Duodenal mucosa (tissue), 2 donors: Measurements from ENCODE around the gene LTA4H.

Experiments
- H3K27ac ChIP-seq: one replicate; pipeline ENCODE4 v1.7.0; 2013; ENCODE audit warnings: low read depth, low read length
- H3K27me3 ChIP-seq, 2 donors: one replicate each; pipeline ENCODE4 v1.7.0; 2013; ENCODE audit warnings: low read length in 2 of 2, control low read depth in 1 of 2; ENCODE audit not compliant: insufficient read depth in 2 of 2, control insufficient read depth in 1 of 2
- H3K36me3 ChIP-seq, 2 donors: one replicate each; pipeline ENCODE4 v1.7.0; 2013; ENCODE audit warnings: low read length in 2 of 2, control low read depth in 1 of 2; ENCODE audit not compliant: insufficient read depth in 2 of 2, control insufficient read depth in 1 of 2
- H3K4me1 ChIP-seq, 2 donors: one replicate each; pipeline ENCODE4 v1.7.0; 2013; ENCODE audit warnings: low read length in 2 of 2, control low read depth in 1 of 2; ENCODE audit not compliant: insufficient read depth in 2 of 2, control insufficient read depth in 1 of 2
- H3K4me3 ChIP-seq, 2 donors: one replicate each; pipeline ENCODE4 v1.7.0; 2013; ENCODE audit warnings: low read length in 2 of 2, low read depth in 1 of 2
- H3K9ac ChIP-seq, 2 donors: one replicate each; pipeline ENCODE4 v1.7.0; 2013; ENCODE audit warnings: low read length in 2 of 2, low read depth in 1 of 2
- H3K9me3 ChIP-seq, 2 donors: one replicate each; pipeline ENCODE4 v1.7.0; 2013; ENCODE audit warnings: low read length in 2 of 2, control low read depth in 1 of 2; ENCODE audit not compliant: control insufficient read depth in 1 of 2

The LTA4H gene

GRCh38 chr12:96057986-96058553, 22.7 kb upstream of the LTA4H start:
- no peak overlapping the region for H3K4me3 ChIP-seq
- H3K36me3 ChIP-seq, result no peaks in the 10 kb centered on the region
- no peaks in the 10 kb centered on the region for H3K9me3 ChIP-seq
- no peak overlapping the region for H3K27ac ChIP-seq
- H3K27me3 ChIP-seq, result no peaks in the 10 kb centered on the region
- no peaks in the 10 kb centered on the region for H3K4me1 ChIP-seq
- no peak overlapping the region for H3K9ac ChIP-seq

DNA sequence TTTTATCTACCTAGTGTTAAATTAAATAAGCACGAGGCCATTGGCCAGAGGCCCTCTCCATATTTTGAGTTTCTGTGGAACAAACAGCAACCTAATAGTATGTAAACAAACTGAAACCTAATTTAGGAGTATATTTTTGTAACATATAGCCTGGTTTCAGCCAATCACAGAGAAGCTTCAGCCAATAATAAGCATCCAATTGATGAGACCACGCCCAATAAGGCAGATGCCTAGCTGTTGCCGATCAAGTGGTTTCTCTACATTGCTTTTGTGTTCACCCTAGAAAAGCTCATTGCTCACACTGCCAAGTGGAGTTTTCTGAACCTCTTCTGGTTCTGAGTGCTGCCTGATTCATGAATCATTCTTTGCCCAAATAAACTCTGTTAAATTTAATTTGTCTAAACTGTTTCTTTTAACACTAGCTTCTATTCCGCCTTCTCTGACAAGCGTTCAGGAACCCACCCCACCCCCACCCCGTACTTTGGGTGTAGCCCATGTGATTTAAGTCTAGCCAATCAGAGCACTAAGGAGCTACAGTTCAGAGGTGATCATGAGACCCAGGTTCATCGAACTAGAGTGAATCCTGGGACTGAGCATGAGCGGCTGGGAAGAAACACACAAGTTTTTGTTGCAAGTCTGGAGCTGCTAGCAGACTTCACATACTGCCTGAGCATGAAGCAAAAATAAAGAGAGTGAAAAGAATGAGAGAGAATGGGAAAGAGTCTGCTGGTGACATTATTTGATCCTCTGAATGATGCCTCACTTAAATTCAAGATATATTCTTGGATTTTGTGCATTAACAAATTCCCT, 21.5 kb upstream of the LTA4H start:
- Histone ChIP-seq H3K9ac (no peak overlapping the region), H3K27me3 (no peaks in the 10 kb centered on the region), H3K36me3 (no peaks in the 10 kb centered on the region), H3K9me3 (no peaks in the 10 kb centered on the region), H3K4me1 (no peaks in the 10 kb centered on the region), H3K4me3 (no peak overlapping the region), H3K27ac (no peak overlapping the region)

GRCh38 chr12:96054244-96054610, 18.8 kb upstream of the LTA4H start:
- H3K4me3 ChIP-seq, result no peak overlapping the region
- H3K4me1 ChIP-seq, result no peaks in the 10 kb centered on the region
- no peaks in the 10 kb centered on the region for H3K9me3 ChIP-seq
- H3K36me3 ChIP-seq, result no peaks in the 10 kb centered on the region
- H3K27me3 ChIP-seq, result no peaks in the 10 kb centered on the region
- H3K27ac ChIP-seq, result no peak overlapping the region
- H3K9ac ChIP-seq, result no peak overlapping the region

GRCh38 chr12:96053476-96054243, 18.3 kb upstream of the LTA4H start:
- Histone ChIP-seq H3K9ac (no peak overlapping the region), H3K9me3 (no peaks in the 10 kb centered on the region), H3K27me3 (no peaks in the 10 kb centered on the region), H3K27ac (no peak overlapping the region), H3K4me3 (no peak overlapping the region), H3K4me1 (no peaks in the 10 kb centered on the region), H3K36me3 (no peaks in the 10 kb centered on the region)

DNA sequence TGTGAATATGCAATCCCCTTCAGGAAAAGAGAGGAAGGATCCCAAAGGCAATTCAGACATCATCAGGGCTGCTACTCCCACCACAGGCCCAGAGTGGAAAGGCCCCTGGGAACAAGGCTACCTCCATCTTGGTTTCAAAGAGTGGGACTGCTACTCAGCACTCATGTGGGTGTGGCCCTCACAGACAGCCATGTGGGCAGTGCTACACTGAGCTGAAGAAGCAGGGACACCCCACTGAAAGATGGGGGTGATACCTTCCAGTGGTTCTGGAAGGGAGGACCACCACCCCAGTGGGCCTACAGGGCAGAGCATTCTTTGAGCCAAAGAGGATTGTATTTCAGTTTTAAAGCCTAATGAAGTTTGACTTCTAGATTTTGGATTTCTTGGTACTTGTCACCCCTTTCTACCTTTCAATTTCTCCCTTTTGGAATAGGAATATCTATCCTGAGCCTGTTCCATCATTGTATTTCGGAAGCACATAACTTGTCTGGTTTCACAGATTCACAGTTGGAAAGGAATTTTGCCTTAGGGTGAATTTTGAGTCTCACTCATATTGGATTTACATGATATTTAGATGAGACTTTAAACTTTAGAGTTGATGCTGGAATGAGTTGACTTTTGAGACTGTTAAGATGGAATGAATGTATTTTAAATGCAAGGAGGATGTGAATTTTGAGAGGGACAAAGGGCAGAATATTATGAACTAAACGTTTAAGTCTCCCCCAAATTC, 16.5 kb upstream of the LTA4H start:
- Histone ChIP-seq H3K4me1 (peaks cover 16 to 17% of the 10 kb centered on the region in 2 donors), H3K9me3 (no peaks in the 10 kb centered on the region), H3K27me3 (no peaks in the 10 kb centered on the region), H3K9ac (no peak overlapping the region), H3K36me3 (no peaks in the 10 kb centered on the region), H3K4me3 (no peak overlapping the region), H3K27ac (no peak overlapping the region)

- Histone ChIP-seq H3K27ac (no peak overlapping the region), H3K9ac (no peak overlapping the region), H3K27me3 (no peaks in the 10 kb centered on the region), H3K36me3 (no peaks in the 10 kb centered on the region), H3K4me1 (peaks cover 23 to 24% of the 10 kb centered on the region in 2 donors), H3K4me3 (no peak overlapping the region), H3K9me3 (no peaks in the 10 kb centered on the region)
These were observed 14.8 kb upstream of the LTA4H start for GRCh38 chr12:96050139-96050538.

DNA sequence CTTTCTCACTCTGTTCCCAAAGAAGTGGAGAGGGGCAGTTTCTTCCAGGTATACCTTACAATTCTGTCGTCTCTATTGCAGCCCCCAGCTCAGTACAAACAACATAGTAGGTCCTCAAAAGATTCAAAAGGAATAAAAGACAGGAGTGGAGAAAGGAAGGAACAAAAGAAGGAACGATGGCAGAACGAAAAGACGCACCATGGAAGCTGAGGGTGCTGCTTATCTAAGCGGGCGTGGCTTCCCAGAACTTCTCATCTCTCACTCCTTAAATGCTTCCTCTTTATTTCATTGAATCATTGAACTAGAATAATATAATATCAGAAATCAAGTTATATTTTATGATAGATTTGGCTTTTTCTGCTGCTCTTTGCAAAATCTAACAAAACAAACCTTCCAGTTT, 13.7 kb upstream of the LTA4H start:
- no peaks in the 10 kb centered on the region for H3K9me3 ChIP-seq
- no peak overlapping the region for H3K9ac ChIP-seq
- peaks cover 23 to 24% of the 10 kb centered on the region in 2 donors for H3K4me1 ChIP-seq
- H3K27ac ChIP-seq, result no peak overlapping the region
- no peaks in the 10 kb centered on the region for H3K27me3 ChIP-seq
- H3K4me3 ChIP-seq, result no peak overlapping the region
- no peaks in the 10 kb centered on the region for H3K36me3 ChIP-seq

- Histone ChIP-seq H3K4me3 (no peak overlapping the region), H3K27me3 (no peaks in the 10 kb centered on the region), H3K9ac (no peak overlapping the region), H3K9me3 (no peaks in the 10 kb centered on the region), H3K4me1 (peaks cover 23 to 24% of the 10 kb centered on the region in 2 donors), H3K27ac (no peak overlapping the region), H3K36me3 (no peaks in the 10 kb centered on the region)
These were observed 13.1 kb upstream of the LTA4H start for GRCh38 chr12:96048393-96048969.

DNA sequence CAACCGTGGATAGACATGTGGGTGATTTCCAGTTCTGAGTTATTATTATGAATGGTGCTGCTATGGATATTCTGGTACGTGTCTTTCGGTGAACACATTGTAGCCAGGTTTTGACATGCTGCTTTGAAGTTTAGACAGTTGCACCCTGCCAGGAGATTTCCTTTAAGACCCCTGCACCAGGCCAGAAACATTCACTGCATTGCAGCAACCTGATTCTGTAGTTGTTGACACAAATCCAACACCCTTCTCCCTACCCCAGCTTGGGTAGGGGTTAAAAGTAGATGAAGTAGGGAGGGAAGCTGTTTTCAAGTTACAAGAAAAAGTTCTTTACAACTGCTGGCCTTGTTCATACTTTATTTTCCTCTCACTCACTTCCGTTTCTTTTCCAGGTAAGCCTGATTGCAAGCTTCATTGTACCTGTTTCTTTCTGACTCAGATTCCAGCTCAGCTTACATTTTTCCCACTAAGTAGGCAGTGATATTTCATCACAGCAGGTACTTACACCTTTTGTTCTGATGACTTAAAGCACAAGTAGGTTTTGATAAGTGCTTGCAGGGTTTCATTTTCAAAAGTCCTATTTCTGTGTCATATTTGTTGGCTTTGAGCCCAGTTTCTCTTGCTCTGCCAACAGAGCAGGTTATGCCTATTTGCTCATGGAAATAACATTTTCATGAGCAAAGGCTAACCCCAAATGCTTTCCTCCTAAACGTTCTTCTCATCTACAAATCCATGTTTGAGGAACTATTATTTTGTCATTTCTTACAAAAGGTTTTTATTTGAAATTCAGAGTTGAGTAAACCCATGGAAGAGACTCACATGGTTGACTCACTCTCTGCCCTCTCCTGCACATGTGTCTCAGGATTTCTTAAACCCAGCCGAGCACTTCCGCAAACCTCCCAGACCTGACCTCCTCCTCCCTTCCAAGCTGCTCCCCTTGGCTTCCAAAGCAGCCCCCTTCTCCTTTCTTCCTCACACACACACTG, 12.1 kb upstream of the LTA4H start:
- peaks cover 23 to 24% of the 10 kb centered on the region in 2 donors for H3K4me1 ChIP-seq
- H3K9ac ChIP-seq, result peak overlapping the region in 1 of 2 donors; percentile 19
- no peaks in the 10 kb centered on the region for H3K36me3 ChIP-seq
- H3K27ac ChIP-seq, result no peak overlapping the region
- H3K4me3 ChIP-seq, result peak overlapping the region in 1 of 2 donors; percentile 21
- no peaks in the 10 kb centered on the region for H3K27me3 ChIP-seq
- H3K9me3 ChIP-seq, result no peaks in the 10 kb centered on the region
